ENCODE data around the gene FOXP1. TPM values are rescaled to one million over a fixed set of nuclear protein-coding genes. Genes with fewer than 3 reads are reported as not detected.

FOXP1 gene
- total and polyA plus RNA-seq, 2 experiments from 2014 or later = 76.8 to 99.8 TPM

- no peaks in the 10 kb centered on the region for H3K36me3 ChIP-seq (replicated peaks; ENCODE audit: insufficient read depth, low read depth)
- no peaks in the 10 kb centered on the region for H3K9me3 ChIP-seq (ENCODE audit: low read depth)
- DNase-seq (ENCODE audit: low spot score) = no peak
- H3K9me2 ChIP-seq (replicated peaks; ENCODE audit: insufficient read depth) = no peaks in the 10 kb centered on the region
- peaks cover 28% of the 10 kb centered on the region for H3K4me1 ChIP-seq (ENCODE audit: insufficient read depth)
- peak overlapping the region; percentile 91 for H3K4me2 ChIP-seq
- H2AFZ ChIP-seq = no peak overlapping the region
- TF ChIP-seq EZH2 (IDR thresholded peaks at IDR 0.05; ENCODE audit: borderline replicate concordance) (no peak), EZH2phosphoT487 (IDR thresholded peaks at IDR 0.05; ENCODE audit: low read depth, severe bottlenecking, unreplicated experiment) (no peak), CTCF (IDR thresholded peaks at IDR 0.05; ENCODE audit: poor library complexity) (no peak)
- H4K20me1 ChIP-seq (ENCODE audit: insufficient read depth, poor library complexity, severe bottlenecking) = peaks cover 20% of the 10 kb centered on the region
- no peak overlapping the region for H3K27ac ChIP-seq
- peaks cover 90% of the 10 kb centered on the region for H3K79me2 ChIP-seq
- H3K4me3 ChIP-seq = no peak overlapping the region
- 71% methylated on average over 2 of the region's 2 CpGs for WGBS (ENCODE audit: low lambda C conversion rate, missing lambda C conversion rate)
- no peaks in the 10 kb centered on the region for H3K27me3 ChIP-seq
Measured at GRCh38 chr3:71060536-71060935, 523.0 kb downstream of the FOXP1 start.

- Histone ChIP-seq H3K36me3 (replicated peaks; ENCODE audit: insufficient read depth, low read depth) (no peaks in the 10 kb centered on the region), H3K27me3 (no peaks in the 10 kb centered on the region), H3K4me2 (peak overlapping the region; percentile 17), H2AFZ (no peak overlapping the region), H3K4me3 (no peak overlapping the region), H3K27ac (no peak overlapping the region), H3K9me2 (replicated peaks; ENCODE audit: insufficient read depth) (no peaks in the 10 kb centered on the region), H3K4me1 (ENCODE audit: insufficient read depth) (peaks cover 28% of the 10 kb centered on the region), H4K20me1 (ENCODE audit: insufficient read depth, poor library complexity, severe bottlenecking) (peaks cover 27% of the 10 kb centered on the region), H3K79me2 (peaks cover 100% of the 10 kb centered on the region), H3K9me3 (ENCODE audit: low read depth) (no peaks in the 10 kb centered on the region)
- DNase-seq (ENCODE audit: low spot score) = no peak
- TF ChIP-seq EZH2 (IDR thresholded peaks at IDR 0.05; ENCODE audit: borderline replicate concordance) (no peak), CTCF (IDR thresholded peaks at IDR 0.05; ENCODE audit: poor library complexity) (no peak), EZH2phosphoT487 (IDR thresholded peaks at IDR 0.05; ENCODE audit: low read depth, severe bottlenecking, unreplicated experiment) (no peak)
- 68% methylated on average over 4 of the region's 4 CpGs for WGBS (ENCODE audit: low lambda C conversion rate, missing lambda C conversion rate)
Measured at GRCh38 chr3:71057526-71057894, 526.0 kb downstream of the FOXP1 start.

- peaks cover 25% of the 10 kb centered on the region for H4K20me1 ChIP-seq (ENCODE audit: insufficient read depth, poor library complexity, severe bottlenecking)
- WGBS (ENCODE audit: low lambda C conversion rate, missing lambda C conversion rate) = 75% methylated on average over 5 of the region's 5 CpGs
- H3K9me2 ChIP-seq (replicated peaks; ENCODE audit: insufficient read depth) = no peaks in the 10 kb centered on the region
- no peaks in the 10 kb centered on the region for H3K27me3 ChIP-seq
- H3K79me2 ChIP-seq = peaks cover 91% of the 10 kb centered on the region
- no peaks in the 10 kb centered on the region for H3K9me3 ChIP-seq (ENCODE audit: low read depth)
- no peak overlapping the region for H2AFZ ChIP-seq
- no peak for DNase-seq (ENCODE audit: low spot score)
- peak overlapping the region; percentile 18 for H3K27ac ChIP-seq
- TF ChIP-seq EZH2 (IDR thresholded peaks at IDR 0.05; ENCODE audit: borderline replicate concordance) = no peak
- TF ChIP-seq EZH2phosphoT487 (IDR thresholded peaks at IDR 0.05; ENCODE audit: low read depth, severe bottlenecking, unreplicated experiment) = no peak
- no peak for TF ChIP-seq CTCF (IDR thresholded peaks at IDR 0.05; ENCODE audit: poor library complexity)
- peaks cover 2% of the 10 kb centered on the region for H3K36me3 ChIP-seq (replicated peaks; ENCODE audit: insufficient read depth, low read depth)
- no peak overlapping the region for H3K4me3 ChIP-seq
- peaks cover 28% of the 10 kb centered on the region for H3K4me1 ChIP-seq (ENCODE audit: insufficient read depth)
- H3K4me2 ChIP-seq = no peak overlapping the region
Measured at GRCh38 chr3:71056327-71056726, 527.2 kb downstream of the FOXP1 start.
